Activated CD8-positive, alpha-beta memory T cell treated with anti-CD3 and anti-CD28 coated beads, Interleukin-2, amount 10 ng/mL, durations not matched to agents 7 days and 5 days (primary cell): ENCODE measurements around the gene MED13L. TPM values are rescaled to one million over a fixed set of nuclear protein-coding genes. Genes with fewer than 3 reads are reported as not detected.

Source experiments
- ATAC-seq: fragments of 150-1000 bp; cut with Tn5 transposase; one replicate; pipeline ENCODE4 v1.10.0; 2021; ENCODE audit warnings: moderate library complexity
- CTCF ChIA-PET: fragments of 350-600 bp; sonication (Branson Sonifier 250); formaldehyde crosslinking; loops from one replicate; lab custom pipeline; 2021; ENCODE audit warnings: antibody characterized with exemption; lab: Charles Lee
- DNase-seq: peaks from one replicate; pipeline ENCODE4 v3.0.0-alpha.2; 2020
- H3K27ac Mint-ChIP-seq: one replicate; pipeline ENCODE4 v1.8.0; 2021; ENCODE audit warnings: mild to moderate bottlenecking, mixed read lengths
- H3K27me3 Mint-ChIP-seq: one replicate; pipeline ENCODE4 v1.8.0; 2021; ENCODE audit warnings: mixed read lengths
- H3K36me3 Mint-ChIP-seq: one replicate; pipeline ENCODE4 v1.8.0; 2021; ENCODE audit warnings: mild to moderate bottlenecking, mixed read lengths
- H3K4me1 Mint-ChIP-seq: one replicate; pipeline ENCODE4 v1.8.0; 2021; ENCODE audit warnings: mixed read lengths
- H3K4me3 Mint-ChIP-seq: one replicate; pipeline ENCODE4 v1.8.0; 2021; ENCODE audit warnings: mild to moderate bottlenecking, moderate library complexity, mixed read lengths
- H3K9me3 Mint-ChIP-seq: one replicate; pipeline ENCODE4 v1.8.0; 2022; ENCODE audit warnings: low read depth, mixed read lengths
- total RNA-seq, 2 experiments: library from RNA; stranded (reverse); gene quantifications; one replicate each; pipeline ENCODE4 v1.2.3, GENCODE V29; 2021

MED13L gene
- total RNA-seq, 2 experiments from 2014 or later, result 65.1 to 74.4 TPM

- no peaks in the 10 kb centered on the region for H3K27me3 Mint-ChIP-seq
- DNase-seq (no peak), ATAC-seq (no peak)
- CTCF ChIA-PET, result interaction anchor here (0.6 to 2.2 kb wide), 2 partner anchors 15 to 16 kb away, joined by 3 to 7 read pairs; no protein-coding TSS in a partner anchor
- H3K36me3 Mint-ChIP-seq, result peaks cover 3% of the 10 kb centered on the region
- H3K4me1 Mint-ChIP-seq, result peaks cover 7% of the 10 kb centered on the region
- no peak overlapping the region for H3K27ac Mint-ChIP-seq
- no peaks in the 10 kb centered on the region for H3K9me3 Mint-ChIP-seq
- H3K4me3 Mint-ChIP-seq, result no peak overlapping the region
These were observed 56.7 kb downstream of the MED13L start for GRCh38 chr12:116220756-116221155.

DNA sequence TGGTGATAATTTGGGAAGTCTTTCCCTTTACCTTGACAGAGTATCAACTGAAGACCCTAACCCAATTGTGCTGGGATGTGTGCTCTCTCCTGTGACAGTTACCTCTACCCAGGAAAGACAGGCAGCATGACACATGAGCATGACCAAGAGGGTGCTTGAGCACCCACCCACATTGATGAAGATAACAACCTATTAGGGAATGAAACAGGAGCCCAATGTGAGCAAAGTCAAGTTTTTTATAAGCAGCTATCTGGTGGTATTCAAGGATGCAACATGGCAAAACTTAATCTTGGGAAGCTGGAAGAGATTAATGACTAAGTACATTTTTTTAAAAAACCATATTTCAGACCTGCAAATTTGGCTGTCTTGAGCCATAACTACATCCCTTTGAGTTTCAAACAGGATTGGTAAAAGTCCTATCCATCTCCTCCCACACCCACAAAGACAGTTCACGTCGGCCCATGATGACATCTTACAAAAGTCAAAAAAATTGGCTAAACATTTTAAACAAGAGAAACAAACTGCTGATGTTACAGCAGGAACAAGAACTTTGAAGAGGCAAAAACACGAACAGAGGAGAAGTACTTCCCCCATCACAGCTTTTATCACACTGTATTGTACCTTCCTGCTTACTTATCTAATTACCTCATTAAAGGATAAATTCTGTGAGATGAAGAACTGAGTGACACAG is 60.3 kb downstream of the MED13L start:
- no peaks in the 10 kb centered on the region for H3K9me3 Mint-ChIP-seq
- peaks cover 17% of the 10 kb centered on the region for H3K4me1 Mint-ChIP-seq
- no peak overlapping the region for H3K4me3 Mint-ChIP-seq
- ATAC-seq (no peak), DNase-seq (no peak)
- H3K27me3 Mint-ChIP-seq, result no peaks in the 10 kb centered on the region
- CTCF ChIA-PET, result no interaction called here
- H3K27ac Mint-ChIP-seq, result no peak overlapping the region
- peaks cover 2% of the 10 kb centered on the region for H3K36me3 Mint-ChIP-seq

DNA sequence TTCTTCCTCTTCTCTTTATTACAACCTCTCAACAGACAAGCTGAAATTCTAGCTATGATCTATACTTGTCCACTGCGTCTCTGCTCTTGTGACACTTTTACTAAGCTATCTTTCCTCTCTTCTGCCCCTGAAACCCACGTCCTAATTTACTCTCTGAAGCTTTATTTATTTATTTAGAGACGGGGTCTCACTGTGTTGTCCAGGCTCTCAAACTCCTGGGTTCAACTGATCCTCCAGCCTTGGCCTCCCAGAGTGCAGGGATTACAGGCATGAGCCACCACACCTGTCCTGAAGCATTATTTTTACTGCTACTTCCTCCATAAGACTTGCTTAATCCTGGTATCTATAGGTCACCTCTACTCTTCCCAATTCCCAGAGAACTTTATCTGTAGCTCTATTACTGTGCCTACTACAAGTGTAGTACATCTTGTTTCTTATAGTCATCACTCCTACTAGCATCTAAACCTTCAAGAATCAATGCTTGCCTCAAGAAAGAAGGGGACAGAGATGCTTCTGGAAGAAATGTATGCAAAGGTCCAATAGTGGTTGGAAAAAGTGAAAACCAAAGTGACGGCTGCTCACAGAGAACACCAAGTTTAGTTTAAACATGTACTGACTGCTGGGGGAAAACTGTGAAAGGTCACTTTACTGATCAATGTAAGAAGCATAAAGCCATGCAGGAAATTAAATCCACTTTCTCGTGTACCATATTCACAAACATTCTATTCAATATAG is 61.3 kb downstream of the MED13L start:
- ATAC-seq (no peak), DNase-seq (no peak)
- Mint-ChIP-seq H3K27me3 (no peaks in the 10 kb centered on the region), H3K9me3 (no peaks in the 10 kb centered on the region), H3K27ac (no peak overlapping the region), H3K4me1 (peaks cover 17% of the 10 kb centered on the region), H3K4me3 (no peak overlapping the region), H3K36me3 (peaks cover 2% of the 10 kb centered on the region)
- CTCF ChIA-PET, result interaction anchor here (1.2 kb wide), 1 partner anchor 20 kb away, joined by 3 read pairs; no protein-coding TSS in a partner anchor

- Mint-ChIP-seq H3K4me1 (peaks cover 26% of the 10 kb centered on the region), H3K27me3 (no peaks in the 10 kb centered on the region), H3K4me3 (no peak overlapping the region), H3K9me3 (no peaks in the 10 kb centered on the region), H3K36me3 (peaks cover 2% of the 10 kb centered on the region), H3K27ac (no peak overlapping the region)
- DNase-seq, result no peak
- CTCF ChIA-PET, result no interaction called here
- ATAC-seq, result no peak
These were observed 62.5 kb downstream of the MED13L start for GRCh38 chr12:116215023-116215422.

GRCh38 chr12:116213885-116214527 is 63.5 kb downstream of the MED13L start:
- DNase-seq, result no peak
- no peak overlapping the region for H3K4me3 Mint-ChIP-seq
- H3K9me3 Mint-ChIP-seq, result no peaks in the 10 kb centered on the region
- H3K27me3 Mint-ChIP-seq, result no peaks in the 10 kb centered on the region
- no peak overlapping the region for H3K27ac Mint-ChIP-seq
- H3K36me3 Mint-ChIP-seq, result peaks cover 2% of the 10 kb centered on the region
- CTCF ChIA-PET, result no interaction called here
- H3K4me1 Mint-ChIP-seq, result peaks cover 34% of the 10 kb centered on the region
- no peak for ATAC-seq

GRCh38 chr12:116213014-116213413 is 64.5 kb downstream of the MED13L start:
- Mint-ChIP-seq H3K27me3 (no peaks in the 10 kb centered on the region), H3K4me1 (peaks cover 34% of the 10 kb centered on the region), H3K27ac (no peak overlapping the region), H3K36me3 (peaks cover 2% of the 10 kb centered on the region), H3K4me3 (no peak overlapping the region), H3K9me3 (no peaks in the 10 kb centered on the region)
- no peak for ATAC-seq
- no peak for DNase-seq
- CTCF ChIA-PET, result no interaction called here

DNA sequence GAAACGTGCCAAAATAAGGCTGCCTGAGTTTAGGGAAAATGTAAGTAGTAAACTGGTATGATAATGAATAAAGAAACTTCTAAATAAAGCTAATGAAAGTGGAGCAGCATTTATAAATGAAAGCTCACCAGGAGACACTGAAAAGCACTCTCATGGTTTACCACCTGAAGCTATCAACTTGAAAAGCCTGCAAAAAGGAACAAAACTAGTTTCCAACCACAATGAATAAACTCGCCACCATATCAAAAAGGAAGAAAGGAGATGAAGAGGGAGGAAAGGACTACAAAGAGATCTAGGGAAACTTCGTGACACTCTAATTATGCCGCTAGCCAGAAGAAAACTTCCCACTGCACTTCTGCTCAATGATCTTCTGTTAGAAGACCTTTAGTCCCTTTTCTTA is 66.7 kb downstream of the MED13L start:
- Mint-ChIP-seq H3K9me3 (no peaks in the 10 kb centered on the region), H3K27ac (no peak overlapping the region), H3K36me3 (no peaks in the 10 kb centered on the region), H3K4me3 (no peak overlapping the region), H3K4me1 (peaks cover 28% of the 10 kb centered on the region), H3K27me3 (no peaks in the 10 kb centered on the region)
- CTCF ChIA-PET, result interaction anchor here (1.5 kb wide), 1 partner anchor 9 kb away, joined by 4 read pairs; no protein-coding TSS in a partner anchor
- DNase-seq (no peak), ATAC-seq (no peak)

DNA sequence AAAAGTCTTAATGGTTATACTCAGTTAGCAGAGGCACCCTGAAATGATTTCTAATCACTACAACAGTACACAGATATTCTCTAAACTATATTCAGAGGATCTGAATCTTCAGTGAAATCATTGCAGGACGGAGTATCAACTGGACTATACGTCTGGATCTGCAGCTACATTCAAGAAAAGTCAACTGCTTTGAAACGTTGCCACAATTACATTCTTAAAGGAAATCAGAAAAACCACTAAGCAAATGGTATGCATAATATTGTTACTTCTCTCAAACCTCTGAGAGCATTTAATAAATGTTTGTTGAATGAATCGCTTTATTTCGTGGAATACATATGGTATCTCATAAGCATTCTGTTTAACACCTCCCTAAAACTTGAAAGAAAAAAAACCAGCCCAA is 67.4 kb downstream of the MED13L start:
- H3K27me3 Mint-ChIP-seq, result no peaks in the 10 kb centered on the region
- no peak overlapping the region for H3K27ac Mint-ChIP-seq
- H3K9me3 Mint-ChIP-seq, result no peaks in the 10 kb centered on the region
- CTCF ChIA-PET, result interaction anchor here (1.5 kb wide), 1 partner anchor 9 kb away, joined by 4 read pairs; no protein-coding TSS in a partner anchor
- no peak for DNase-seq
- H3K36me3 Mint-ChIP-seq, result peaks cover 3% of the 10 kb centered on the region
- no peak overlapping the region for H3K4me3 Mint-ChIP-seq
- ATAC-seq, result no peak
- H3K4me1 Mint-ChIP-seq, result peaks cover 25% of the 10 kb centered on the region

DNA sequence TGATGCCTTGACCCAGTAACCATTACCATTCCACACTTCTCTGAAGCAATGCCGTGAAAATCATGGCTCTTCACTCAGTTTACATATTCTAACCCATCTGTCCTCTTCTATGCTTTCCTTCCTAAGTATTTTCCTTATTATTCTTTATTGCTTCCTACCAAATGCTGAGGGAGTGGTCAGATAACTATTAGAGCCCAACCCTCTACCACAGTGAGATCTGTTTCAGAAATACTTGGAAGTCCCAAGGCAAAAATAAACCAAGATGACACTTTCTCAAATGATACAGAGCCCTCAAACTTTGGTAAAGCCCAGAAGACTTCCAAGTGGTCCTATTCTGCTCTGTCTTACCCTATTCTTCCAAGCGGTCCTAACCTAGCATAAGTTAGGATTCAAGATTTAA is 68.0 kb downstream of the MED13L start:
- H3K4me3 Mint-ChIP-seq, result no peak overlapping the region
- CTCF ChIA-PET, result no interaction called here
- H3K36me3 Mint-ChIP-seq, result peaks cover 4% of the 10 kb centered on the region
- no peak for DNase-seq
- no peaks in the 10 kb centered on the region for H3K27me3 Mint-ChIP-seq
- no peak for ATAC-seq
- no peak overlapping the region for H3K27ac Mint-ChIP-seq
- H3K9me3 Mint-ChIP-seq, result no peaks in the 10 kb centered on the region
- peaks cover 21% of the 10 kb centered on the region for H3K4me1 Mint-ChIP-seq

- DNase-seq, result no peak
- Mint-ChIP-seq H3K36me3 (peaks cover 5% of the 10 kb centered on the region), H3K27me3 (no peaks in the 10 kb centered on the region), H3K27ac (no peak overlapping the region), H3K9me3 (no peaks in the 10 kb centered on the region), H3K4me3 (no peak overlapping the region), H3K4me1 (peaks cover 19% of the 10 kb centered on the region)
- CTCF ChIA-PET, result no interaction called here
- ATAC-seq, result no peak
These were observed 70.2 kb downstream of the MED13L start for GRCh38 chr12:116207274-116207673.

GRCh38 chr12:116206828-116207227 is 70.7 kb downstream of the MED13L start:
- ATAC-seq (no peak), DNase-seq (no peak)
- Mint-ChIP-seq H3K27ac (no peak overlapping the region), H3K4me3 (no peak overlapping the region), H3K4me1 (peaks cover 19% of the 10 kb centered on the region), H3K27me3 (no peaks in the 10 kb centered on the region), H3K36me3 (peaks cover 5% of the 10 kb centered on the region), H3K9me3 (no peaks in the 10 kb centered on the region)
- CTCF ChIA-PET, result no interaction called here

GRCh38 chr12:116204785-116205184 is 72.7 kb downstream of the MED13L start:
- Mint-ChIP-seq H3K27me3 (no peaks in the 10 kb centered on the region), H3K4me3 (no peak overlapping the region), H3K9me3 (no peaks in the 10 kb centered on the region), H3K27ac (no peak overlapping the region), H3K36me3 (peaks cover 7% of the 10 kb centered on the region), H3K4me1 (peaks cover 6% of the 10 kb centered on the region)
- CTCF ChIA-PET, result interaction anchor here (0.9 to 1.4 kb wide), 4 partner anchors 9 to 149 kb away, joined by 3 read pairs; no protein-coding TSS in a partner anchor
- no peak for DNase-seq
- no peak for ATAC-seq

- no peaks in the 10 kb centered on the region for H3K27me3 Mint-ChIP-seq
- peaks cover 2% of the 10 kb centered on the region for H3K4me1 Mint-ChIP-seq
- DNase-seq (no peak), ATAC-seq (no peak)
- H3K4me3 Mint-ChIP-seq, result no peak overlapping the region
- peaks cover 7% of the 10 kb centered on the region for H3K36me3 Mint-ChIP-seq
- CTCF ChIA-PET, result interaction anchor here (1.2 kb wide), 1 partner anchor 17 kb away, joined by 3 read pairs; no protein-coding TSS in a partner anchor
- no peak overlapping the region for H3K27ac Mint-ChIP-seq
- no peaks in the 10 kb centered on the region for H3K9me3 Mint-ChIP-seq
These were observed 73.3 kb downstream of the MED13L start for GRCh38 chr12:116204169-116204568.
